GM12801 (cell line): ENCODE results near the gene FAM169A.

Source experiments
- TF ChIP-seq, protein P1 (sequence below): IDR thresholded peaks from one replicate; pipeline ENCODE4 v1.5.1; 2011; ENCODE audit warnings: control low read depth; ENCODE audit not compliant: insufficient read length; ENCODE audit errors: extremely low read depth

Gene FAM169A

DNA sequence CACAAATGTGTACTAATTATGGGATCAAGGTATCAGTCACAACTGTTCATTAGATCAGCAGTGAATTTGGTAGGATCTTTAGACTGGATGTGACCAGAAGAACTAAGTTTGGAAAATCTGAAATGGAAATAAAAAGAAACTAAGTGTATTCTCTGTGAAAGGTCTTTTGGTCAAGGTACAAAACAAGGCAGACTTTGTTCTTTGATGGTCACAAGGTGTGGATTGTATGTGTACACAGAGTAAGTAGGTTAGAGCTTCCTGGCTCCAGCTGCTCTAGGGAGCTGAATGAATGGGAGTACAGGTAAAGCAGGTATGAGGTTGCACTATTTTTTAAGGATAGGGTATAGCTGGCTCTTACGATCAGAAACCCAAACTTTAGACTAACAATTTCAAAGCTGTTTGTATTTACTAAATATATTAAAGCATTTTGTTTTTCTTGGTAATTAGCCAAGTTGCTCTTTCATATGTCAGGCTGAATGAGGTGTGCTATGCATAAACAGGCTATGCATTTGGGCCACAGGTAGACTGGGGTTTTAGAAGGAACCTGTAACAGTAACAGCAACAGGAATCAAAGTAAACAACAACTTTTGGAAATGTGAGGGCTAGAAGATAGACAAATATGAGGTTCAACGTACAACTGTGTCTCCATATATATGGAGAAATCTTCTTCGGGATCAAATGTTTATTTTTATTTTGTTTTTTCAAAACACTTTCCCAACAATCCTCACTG, 32.5 kb downstream of the FAM169A start:
- TF ChIP-seq, protein P1, sequence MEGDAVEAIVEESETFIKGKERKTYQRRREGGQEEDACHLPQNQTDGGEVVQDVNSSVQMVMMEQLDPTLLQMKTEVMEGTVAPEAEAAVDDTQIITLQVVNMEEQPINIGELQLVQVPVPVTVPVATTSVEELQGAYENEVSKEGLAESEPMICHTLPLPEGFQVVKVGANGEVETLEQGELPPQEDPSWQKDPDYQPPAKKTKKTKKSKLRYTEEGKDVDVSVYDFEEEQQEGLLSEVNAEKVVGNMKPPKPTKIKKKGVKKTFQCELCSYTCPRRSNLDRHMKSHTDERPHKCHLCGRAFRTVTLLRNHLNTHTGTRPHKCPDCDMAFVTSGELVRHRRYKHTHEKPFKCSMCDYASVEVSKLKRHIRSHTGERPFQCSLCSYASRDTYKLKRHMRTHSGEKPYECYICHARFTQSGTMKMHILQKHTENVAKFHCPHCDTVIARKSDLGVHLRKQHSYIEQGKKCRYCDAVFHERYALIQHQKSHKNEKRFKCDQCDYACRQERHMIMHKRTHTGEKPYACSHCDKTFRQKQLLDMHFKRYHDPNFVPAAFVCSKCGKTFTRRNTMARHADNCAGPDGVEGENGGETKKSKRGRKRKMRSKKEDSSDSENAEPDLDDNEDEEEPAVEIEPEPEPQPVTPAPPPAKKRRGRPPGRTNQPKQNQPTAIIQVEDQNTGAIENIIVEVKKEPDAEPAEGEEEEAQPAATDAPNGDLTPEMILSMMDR: no peak

DNA sequence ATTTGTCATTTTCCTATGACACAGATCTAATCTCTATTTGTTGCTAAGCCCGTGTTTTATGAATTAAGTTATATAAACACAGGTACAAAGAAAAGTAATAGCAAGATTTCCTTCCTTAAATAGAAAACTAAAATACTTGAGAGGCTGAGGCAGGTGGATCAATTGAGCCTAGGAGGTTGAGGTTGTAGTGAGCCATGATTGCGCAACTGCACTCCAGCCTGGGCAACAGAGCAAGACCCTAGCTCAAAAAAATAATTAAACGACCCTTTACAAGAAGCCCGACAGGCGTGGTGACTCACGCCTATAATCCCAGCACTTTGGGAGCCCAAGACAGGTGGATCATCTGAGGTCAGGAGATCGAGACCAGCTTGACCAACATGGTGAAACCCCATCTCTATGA, 36.8 kb downstream of the FAM169A start:
- TF ChIP-seq, protein P1: no peak

DNA sequence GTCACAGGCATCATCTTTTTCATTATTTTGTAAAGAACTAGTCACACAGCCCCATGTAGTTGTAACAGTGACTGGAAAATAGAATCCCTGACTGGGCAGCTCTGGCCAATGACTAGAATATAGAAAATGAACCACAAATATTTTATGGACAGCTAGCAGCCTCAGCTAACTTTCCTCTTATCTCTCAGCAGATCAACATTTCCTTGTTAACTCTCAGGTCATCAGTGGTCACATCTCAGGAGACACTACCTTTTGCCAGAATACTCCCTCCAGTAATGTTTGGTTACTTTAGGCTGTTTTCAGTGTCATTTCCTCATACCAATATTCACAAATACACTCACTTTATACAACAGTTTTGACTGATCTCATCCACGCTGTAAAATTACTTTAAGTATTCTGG, 43.9 kb downstream of the FAM169A start:
- TF ChIP-seq, protein P1: no peak

DNA sequence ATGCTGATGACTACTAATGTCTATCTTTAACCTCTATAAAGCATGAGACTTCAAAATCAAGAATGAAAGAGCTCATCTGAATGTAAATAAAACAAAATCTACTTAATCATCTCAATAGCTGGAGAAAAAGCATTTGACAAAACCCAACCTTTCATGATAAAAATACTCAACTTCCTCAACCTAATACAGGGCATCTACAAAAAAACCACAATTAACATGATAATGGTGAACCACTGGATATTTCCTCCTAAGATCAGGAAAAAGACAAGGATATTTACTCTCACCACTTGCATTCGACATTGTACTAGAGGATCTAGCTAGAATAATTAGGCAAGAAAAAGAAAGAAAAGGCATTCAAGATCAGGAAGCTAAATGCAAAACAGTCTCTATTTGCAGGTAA, 49.3 kb downstream of the FAM169A start:
- TF ChIP-seq, protein P1: no peak

DNA sequence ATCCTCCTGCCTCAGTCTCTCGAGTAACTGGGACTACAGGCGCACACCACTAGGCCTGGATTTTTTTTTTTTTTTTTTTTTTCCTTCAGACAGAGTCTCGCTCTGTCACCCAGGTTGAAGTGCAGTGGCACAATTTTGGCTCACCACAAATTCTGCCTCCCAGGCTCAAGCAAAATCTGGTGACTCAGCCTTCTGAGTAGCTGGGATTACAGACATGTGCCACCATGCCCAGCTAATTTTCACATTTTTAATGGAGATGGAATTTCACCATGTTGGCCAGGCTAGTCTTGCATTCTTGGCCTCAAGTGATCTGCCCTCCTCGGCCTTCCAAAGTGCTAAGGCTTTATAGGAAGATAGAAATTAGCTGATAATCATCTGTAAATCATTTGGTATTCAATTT, 55.3 kb downstream of the FAM169A start:
- TF ChIP-seq, protein P1: no peak

DNA sequence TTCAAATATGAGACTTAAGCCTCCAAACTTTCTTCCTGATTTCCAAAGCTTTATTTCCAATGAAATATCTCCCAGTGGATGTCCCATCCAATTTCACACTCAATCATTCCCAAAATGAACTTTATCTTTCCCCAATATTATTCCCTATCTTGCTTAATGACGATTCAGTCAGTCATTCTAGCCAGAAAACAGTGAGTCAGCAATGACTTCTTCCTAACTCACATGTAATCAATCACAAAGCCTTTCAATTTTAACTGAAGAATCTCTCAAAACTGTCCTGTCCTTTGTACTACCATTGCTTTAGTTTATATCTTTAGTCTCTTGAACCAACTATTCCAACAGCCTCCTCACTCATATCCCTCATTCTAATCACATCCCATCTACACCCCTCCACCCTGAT, 64.2 kb downstream of the FAM169A start:
- TF ChIP-seq, protein P1: no peak

DNA sequence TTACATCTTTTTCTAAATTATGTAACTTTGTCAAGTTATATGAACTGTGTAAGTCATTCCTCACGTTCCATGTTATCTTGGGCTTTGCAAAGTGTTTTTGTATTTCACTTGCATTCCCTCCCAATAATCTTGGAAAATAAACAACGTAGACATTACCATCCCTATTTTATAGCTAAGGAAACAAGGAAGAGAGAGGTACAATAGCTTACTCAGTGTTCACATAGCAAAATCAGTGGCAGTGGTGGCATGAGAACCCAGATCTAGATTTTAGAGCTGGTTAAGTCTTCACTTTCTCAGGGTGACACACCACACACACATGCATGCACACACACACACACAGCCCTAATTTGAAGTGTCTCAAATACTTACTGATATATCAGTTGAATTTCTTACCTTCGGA, 65.0 kb downstream of the FAM169A start:
- TF ChIP-seq, protein P1: no peak
